Urinary bladder (tissue), 4 donors: ENCODE data around the gene COPE. TPM values are rescaled to one million over a fixed set of nuclear protein-coding genes. Genes with fewer than 3 reads are reported as not detected.

Source experiments
- DNase-seq: peaks from one replicate; pipeline ENCODE4 v3.0.0-alpha.2; 2015; ENCODE audit errors: extremely low spot score
- H3K27ac ChIP-seq: one replicate; pipeline ENCODE4 v1.5.1; 2013; ENCODE audit warnings: low read depth, mild to moderate bottlenecking, moderate library complexity
- H3K36me3 ChIP-seq: one replicate; pipeline ENCODE4 v1.6.1; 2013; ENCODE audit warnings: mild to moderate bottlenecking, moderate library complexity; ENCODE audit not compliant: insufficient read depth
- H3K4me1 ChIP-seq: one replicate; pipeline ENCODE4 v1.6.1; 2013; ENCODE audit warnings: mild to moderate bottlenecking, moderate library complexity; ENCODE audit not compliant: insufficient read depth
- H3K4me3 ChIP-seq: one replicate; pipeline ENCODE4 v1.5.1; 2013; ENCODE audit warnings: low read depth, low read length
- WGBS: extraction: QIAGEN DNeasy Blood & Tissue Kit; methylation state at CpG from one replicate; pipeline ENCODE4 v1.1.7; 2013; 5-methylcytosine and 5-hydroxymethylcytosine counted together
- polyA plus RNA-seq: library from polyadenylated mRNA; stranded (reverse); fragments of 200-250 nt; gene quantifications from one replicate; pipeline ENCODE4 v1.2.3, GENCODE V29; 2013
- total RNA-seq: library from RNA; depleted of rRNA; stranded (reverse); fragments of >200 nt; gene quantifications from one replicate; pipeline ENCODE4 v1.2.3, GENCODE V29; 2014
- donor health status: healthy with polysubstance abuse.
- donor health status: healthy.

The COPE gene
- total and polyA plus RNA-seq, 2 donors, result 47.1 to 188 TPM

- no peaks in the 10 kb centered on the region for H3K36me3 ChIP-seq
- no peak overlapping the region for H3K4me3 ChIP-seq
- no peak overlapping the region for H3K27ac ChIP-seq
- H3K4me1 ChIP-seq, result no peaks in the 10 kb centered on the region
- 75% methylated on average over 15 of the region's 15 CpGs for WGBS
- DNase-seq, result no peak
Observed at GRCh38 chr19:18948075-18948975, 29.1 kb upstream of the COPE start.

- DNase-seq, result no peak
- no peaks in the 10 kb centered on the region for H3K36me3 ChIP-seq
- no peak overlapping the region for H3K27ac ChIP-seq
- H3K4me3 ChIP-seq, result no peak overlapping the region
- H3K4me1 ChIP-seq, result no peaks in the 10 kb centered on the region
- WGBS, result 81% methylated on average over 14 of the region's 14 CpGs
Observed at GRCh38 chr19:18946918-18947317, 27.7 kb upstream of the COPE start.

GRCh38 chr19:18946335-18946734 is 27.1 kb upstream of the COPE start:
- Histone ChIP-seq H3K27ac (no peak overlapping the region), H3K36me3 (no peaks in the 10 kb centered on the region), H3K4me1 (no peaks in the 10 kb centered on the region), H3K4me3 (no peak overlapping the region)
- no peak for DNase-seq

GRCh38 chr19:18945297-18945696 is 26.1 kb upstream of the COPE start:
- Histone ChIP-seq H3K27ac (no peak overlapping the region), H3K4me3 (no peak overlapping the region), H3K36me3 (no peaks in the 10 kb centered on the region), H3K4me1 (no peaks in the 10 kb centered on the region)
- DNase-seq, result no peak
- WGBS, result 88% methylated on average over 9 of the region's 9 CpGs

GRCh38 chr19:18943465-18943864 is 24.3 kb upstream of the COPE start:
- WGBS, result 87% methylated on average over 4 of the region's 4 CpGs
- Histone ChIP-seq H3K4me1 (peaks cover 3% of the 10 kb centered on the region), H3K27ac (no peak overlapping the region), H3K4me3 (no peak overlapping the region), H3K36me3 (no peaks in the 10 kb centered on the region)
- no peak for DNase-seq

GRCh38 chr19:18942692-18943091 is 23.5 kb upstream of the COPE start:
- DNase-seq, result no peak
- H3K36me3 ChIP-seq, result no peaks in the 10 kb centered on the region
- H3K4me3 ChIP-seq, result no peak overlapping the region
- WGBS, result 93% methylated on average over 6 of the region's 6 CpGs
- peaks cover 3% of the 10 kb centered on the region for H3K4me1 ChIP-seq
- no peak overlapping the region for H3K27ac ChIP-seq

- no peak overlapping the region for H3K27ac ChIP-seq
- H3K4me3 ChIP-seq, result no peak overlapping the region
- DNase-seq, result no peak
- H3K4me1 ChIP-seq, result peaks cover 3% of the 10 kb centered on the region
- H3K36me3 ChIP-seq, result no peaks in the 10 kb centered on the region
- 66% methylated on average over 18 of the region's 18 CpGs for WGBS
Observed at GRCh38 chr19:18941628-18942354, 22.6 kb upstream of the COPE start.

- under 1% methylated on average over 81 of the region's 81 CpGs for WGBS
- no peaks in the 10 kb centered on the region for H3K36me3 ChIP-seq
- peak within 1 kb of the TSS; percentile 82 for H3K4me3 ChIP-seq
- peaks cover 3% of the 10 kb centered on the region for H3K4me1 ChIP-seq
- DNase-seq, result no peak
- H3K27ac ChIP-seq, result peak within 1 kb of the TSS; percentile 68
Observed at GRCh38 chr19:18940769-18941627, 21.8 kb upstream of the COPE start, which contains the start of gene HOMER3. Gene HOMER3 (minus strand): TSS chr19:18941217. CDS start chr19:18938982, 2,235 bp downstream.

- peaks cover 3% of the 10 kb centered on the region for H3K4me1 ChIP-seq
- no peak overlapping the region for H3K27ac ChIP-seq
- 1% methylated on average over 47 of the region's 47 CpGs for WGBS
- no peaks in the 10 kb centered on the region for H3K36me3 ChIP-seq
- peak overlapping the region; percentile 82 for H3K4me3 ChIP-seq
- DNase-seq, result no peak
Observed at GRCh38 chr19:18939922-18940768, 21.0 kb upstream of the COPE start.

- no peak overlapping the region for H3K27ac ChIP-seq
- H3K4me3 ChIP-seq, result no peak overlapping the region
- 92% methylated on average over 3 of the region's 3 CpGs for WGBS
- DNase-seq, result no peak
- no peaks in the 10 kb centered on the region for H3K36me3 ChIP-seq
- H3K4me1 ChIP-seq, result peaks cover 3% of the 10 kb centered on the region
Observed at GRCh38 chr19:18939163-18939562, 20.0 kb upstream of the COPE start.

GRCh38 chr19:18933297-18933696 is 14.1 kb upstream of the COPE start:
- 86% methylated on average over 13 of the region's 13 CpGs for WGBS
- DNase-seq, result no peak
- H3K4me1 ChIP-seq, result peaks cover 2% of the 10 kb centered on the region
- H3K4me3 ChIP-seq, result no peak overlapping the region
- H3K36me3 ChIP-seq, result no peaks in the 10 kb centered on the region
- H3K27ac ChIP-seq, result no peak overlapping the region

GRCh38 chr19:18932216-18932841 is 13.1 kb upstream of the COPE start:
- no peak overlapping the region for H3K27ac ChIP-seq
- no peaks in the 10 kb centered on the region for H3K36me3 ChIP-seq
- no peak overlapping the region for H3K4me3 ChIP-seq
- WGBS, result 35% methylated on average over 37 of the region's 37 CpGs
- peaks cover 2% of the 10 kb centered on the region for H3K4me1 ChIP-seq
- DNase-seq, result no peak
